Measurements from ENCODE around the gene SMS.
"Not testable (repeated sequence)": the region's sequence is repeated elsewhere in the genome, so short reads cannot be mapped to it uniquely, and the experiment has no call there.

SMS gene

GRCh38 chrX:21940356-21940829 is at the start of gene SMS:
TSS of gene SMS (plus strand) at chrX:21940709. CDS start at chrX:21940825, 116 bp downstream.
- peak; percentile 17 for DNase-seq

DNA sequence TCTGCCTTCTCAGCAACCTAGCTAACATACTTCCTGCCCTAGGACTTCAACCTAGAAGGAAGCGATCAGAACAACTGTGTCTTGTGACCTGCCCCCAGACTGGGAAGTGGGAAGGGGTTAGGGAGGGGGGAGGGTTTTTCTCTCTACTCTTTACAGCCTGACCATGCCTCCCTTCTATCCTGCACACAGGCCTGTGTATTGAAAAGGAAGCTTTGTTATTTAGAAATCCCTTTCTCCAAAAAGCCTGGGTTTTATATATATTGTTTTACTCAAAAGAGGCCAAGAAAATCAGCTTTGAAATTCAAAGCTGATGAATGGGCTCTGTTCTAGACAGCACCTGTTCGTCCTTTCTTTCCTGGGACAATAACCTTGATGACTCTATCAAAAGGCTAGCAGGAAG is 35.2 kb upstream of the SMS start:
- DNase-seq: no peak

DNA sequence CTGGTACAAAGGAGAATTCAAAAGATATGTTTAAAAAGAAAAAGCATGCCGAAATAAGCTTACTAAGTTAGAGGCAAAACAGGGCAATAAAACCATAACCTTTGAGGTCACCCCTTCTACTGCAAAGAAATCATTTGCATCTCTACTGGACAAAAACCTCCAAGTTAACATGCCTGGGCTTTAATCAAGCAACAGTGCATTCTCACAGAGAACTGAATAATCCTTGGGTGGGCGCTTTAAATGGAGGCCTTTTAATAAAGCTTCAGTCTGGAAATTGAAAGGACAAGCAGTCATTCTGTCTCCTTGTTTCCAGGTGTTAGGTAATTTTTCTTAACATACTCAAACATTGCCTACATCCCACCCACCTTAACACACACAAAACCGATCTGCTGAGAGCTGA is 34.6 kb upstream of the SMS start:
- DNase-seq: no peak

DNA sequence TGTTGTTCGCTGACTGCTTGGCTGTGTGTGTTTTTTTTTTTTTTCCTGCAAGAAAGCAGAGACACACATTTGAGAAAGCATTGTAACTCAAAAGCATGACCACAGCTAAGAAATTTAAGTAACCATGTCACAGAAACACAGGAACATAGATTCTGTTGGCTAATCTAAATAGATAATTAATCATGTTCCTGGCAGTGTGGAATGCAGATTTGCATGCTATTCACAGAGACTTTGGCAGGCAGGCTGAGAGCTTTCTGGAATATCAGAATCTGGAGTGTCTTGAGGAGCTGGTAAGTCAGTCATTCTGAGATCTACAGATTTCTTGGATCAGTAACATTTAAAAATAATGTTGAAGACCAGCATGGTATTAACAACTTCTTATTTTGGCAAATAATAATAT is 33.2 kb upstream of the SMS start:
- DNase-seq: no peak

GRCh38 chrX:21911481-21911880 is 29.0 kb upstream of the SMS start:
- no peak for DNase-seq

DNA sequence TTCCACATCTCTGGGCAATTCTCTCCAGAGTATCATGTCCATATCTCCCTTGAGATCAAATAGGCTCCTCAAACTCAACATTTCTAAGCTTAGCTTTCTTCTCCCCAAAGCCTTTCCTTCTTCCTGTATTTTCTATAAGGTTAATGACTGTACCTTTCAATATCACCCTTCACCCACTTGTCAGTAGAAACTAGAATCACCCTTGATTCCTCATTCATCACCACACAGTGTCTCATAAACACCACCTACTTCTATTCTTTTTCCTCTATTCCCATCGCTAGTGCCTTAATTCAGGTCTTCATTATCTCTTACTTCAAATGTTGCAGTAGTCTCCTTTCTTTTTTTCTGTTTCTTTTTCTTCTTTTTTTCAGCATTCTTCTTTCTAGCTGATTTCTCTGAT is 28.3 kb upstream of the SMS start:
- DNase-seq: no peak

DNA sequence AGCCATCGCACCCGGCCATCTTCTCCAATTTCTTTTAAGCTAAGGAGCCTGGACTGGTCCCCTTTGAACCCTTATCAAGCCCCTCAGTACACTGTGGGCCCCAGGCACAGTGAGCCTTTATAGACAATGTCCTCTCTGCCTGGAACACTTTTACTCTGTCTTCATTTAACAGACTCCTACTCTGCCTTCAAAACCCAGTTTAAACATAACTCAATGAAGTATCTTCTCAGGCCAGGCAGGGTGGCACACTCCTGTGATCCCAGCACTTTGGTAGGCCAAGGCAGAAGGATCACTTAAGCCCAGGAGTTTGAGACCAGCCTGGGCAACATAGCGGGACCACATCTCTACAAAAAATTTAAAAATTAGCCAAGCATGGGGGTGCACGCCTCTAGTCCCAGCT is 27.5 kb upstream of the SMS start:
- no peak for DNase-seq

DNA sequence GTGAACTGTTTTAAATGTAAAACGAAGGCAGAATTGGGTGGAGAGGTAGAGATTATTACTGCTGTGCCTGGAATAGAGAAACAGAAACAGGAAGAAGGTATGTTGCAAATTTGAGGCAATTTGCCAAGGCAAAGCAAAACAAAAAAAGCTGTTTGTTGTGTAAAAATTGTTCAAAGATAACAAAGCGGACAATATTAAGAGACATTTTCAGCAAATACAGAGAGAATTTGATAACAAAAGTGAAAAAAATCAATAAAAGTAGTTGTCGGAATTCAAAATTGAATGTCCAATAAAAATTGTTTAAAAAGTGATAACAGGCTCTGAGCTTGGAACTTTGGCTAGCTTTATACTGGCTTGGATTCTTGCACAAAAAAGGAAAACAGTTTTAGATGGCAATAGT is 14.4 kb upstream of the SMS start:
- DNase-seq: no peak

- no peak for DNase-seq
Observed at GRCh38 chrX:21926527-21927278, 13.8 kb upstream of the SMS start.

DNA sequence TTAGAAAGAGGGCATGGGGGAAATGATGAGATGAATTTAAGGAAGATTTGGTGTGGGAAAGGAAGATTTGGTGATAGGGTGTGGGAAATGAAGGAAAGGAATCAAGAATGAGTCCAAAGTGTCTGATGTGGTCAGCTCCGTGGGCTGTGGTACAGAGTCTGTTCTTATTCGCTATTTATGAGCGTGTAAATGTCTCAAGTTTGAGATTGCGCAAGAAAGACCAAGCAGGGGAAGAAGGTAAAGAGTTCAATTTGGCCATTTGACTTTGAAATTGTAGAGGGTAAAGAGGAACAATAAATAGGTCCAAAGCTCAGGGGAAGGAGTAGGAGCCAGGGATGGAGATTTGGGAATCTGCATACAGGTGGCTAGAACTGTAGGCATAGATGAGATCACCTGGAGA is 11.3 kb upstream of the SMS start:
- DNase-seq: no peak

DNA sequence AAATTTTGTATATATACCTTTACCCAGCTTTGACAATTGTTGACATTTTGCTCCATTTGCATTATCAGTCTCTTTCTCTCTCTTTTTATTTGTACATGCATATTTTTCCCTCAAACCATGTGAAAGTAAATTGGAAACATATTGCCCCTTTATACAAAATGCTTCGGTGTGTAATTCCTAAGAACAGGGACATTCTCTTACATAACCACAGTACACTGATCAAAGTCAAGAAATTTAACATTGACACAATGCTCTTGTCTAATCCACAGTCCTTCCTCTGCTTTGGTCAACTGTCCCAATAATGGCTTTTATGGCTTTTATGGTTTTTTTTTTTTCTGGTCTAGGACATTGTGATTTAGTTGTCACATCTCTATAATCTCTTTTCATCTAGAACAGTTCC is 9.5 kb upstream of the SMS start:
- no peak for DNase-seq

DNA sequence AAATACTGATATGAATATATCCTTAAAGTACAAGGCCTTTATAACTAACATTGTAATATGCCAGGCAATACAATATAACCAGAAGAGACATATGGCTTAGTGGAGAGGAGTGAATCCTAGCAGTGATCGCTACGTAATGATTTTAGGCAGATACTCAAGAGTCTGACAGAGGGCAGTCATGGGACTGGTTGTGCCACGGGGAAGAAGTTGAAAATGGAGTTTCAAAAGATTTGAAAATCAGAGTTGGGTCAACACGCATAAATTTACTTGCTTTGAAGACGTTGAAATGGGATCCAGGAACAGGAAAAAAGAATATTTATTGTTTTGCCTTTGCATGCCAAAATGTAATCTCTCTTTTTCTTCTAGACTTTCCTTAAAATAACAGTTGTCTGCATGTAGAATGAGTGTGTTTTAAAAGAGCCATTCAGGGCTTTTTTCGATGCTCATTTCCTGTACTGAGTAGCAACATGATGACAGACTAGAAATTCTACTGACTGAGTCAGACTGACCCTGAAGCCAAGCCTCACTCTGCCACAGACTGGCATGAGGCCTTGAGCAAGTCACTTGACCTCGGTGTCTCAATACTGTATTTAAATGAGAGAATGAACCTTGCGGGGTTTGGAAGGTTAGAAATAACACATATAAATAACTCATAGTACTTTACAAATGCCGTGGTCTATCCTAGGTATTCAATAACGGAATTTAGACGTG is 8.1 kb upstream of the SMS start:
- DNase-seq: no peak

DNA sequence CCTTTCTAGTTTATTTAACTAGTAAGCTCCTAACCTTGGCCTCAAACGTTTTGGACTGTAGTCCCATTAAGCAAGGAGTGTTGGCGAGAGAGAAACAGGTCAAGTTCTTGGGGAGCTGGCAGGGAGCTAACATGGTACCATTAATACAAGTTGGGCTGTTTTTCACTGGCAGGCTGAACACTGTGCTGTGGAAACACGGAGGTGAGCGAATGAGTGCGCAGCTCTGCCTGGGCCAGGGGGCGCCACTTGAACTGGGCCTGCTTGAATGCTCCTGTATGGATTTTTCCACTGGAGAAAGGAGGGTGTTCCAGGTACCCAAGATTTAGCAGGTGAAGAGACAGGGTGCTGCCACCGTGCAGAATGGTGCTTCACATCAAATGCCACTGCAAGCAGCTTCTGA is 7.4 kb upstream of the SMS start:
- no peak for DNase-seq

DNA sequence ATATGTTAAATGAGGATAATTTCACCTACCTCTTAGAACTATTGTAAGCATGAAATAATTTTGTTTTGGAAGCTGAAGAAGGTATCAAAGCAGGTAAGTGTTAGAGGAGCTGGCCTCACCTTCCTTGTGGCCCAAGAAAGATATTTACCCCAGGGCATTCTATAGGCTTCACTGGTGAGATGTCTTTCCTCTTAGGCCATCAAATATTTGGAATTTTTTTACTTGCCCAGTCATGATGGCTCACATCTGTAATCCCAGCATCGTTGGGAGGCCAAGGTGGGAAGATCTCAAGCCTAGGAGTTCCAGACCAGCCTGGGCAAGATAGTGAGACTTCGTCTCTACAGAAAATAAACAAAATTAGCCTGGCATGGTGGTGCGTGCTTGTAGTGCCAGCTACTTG is 6.1 kb upstream of the SMS start:
- DNase-seq: no peak

DNA sequence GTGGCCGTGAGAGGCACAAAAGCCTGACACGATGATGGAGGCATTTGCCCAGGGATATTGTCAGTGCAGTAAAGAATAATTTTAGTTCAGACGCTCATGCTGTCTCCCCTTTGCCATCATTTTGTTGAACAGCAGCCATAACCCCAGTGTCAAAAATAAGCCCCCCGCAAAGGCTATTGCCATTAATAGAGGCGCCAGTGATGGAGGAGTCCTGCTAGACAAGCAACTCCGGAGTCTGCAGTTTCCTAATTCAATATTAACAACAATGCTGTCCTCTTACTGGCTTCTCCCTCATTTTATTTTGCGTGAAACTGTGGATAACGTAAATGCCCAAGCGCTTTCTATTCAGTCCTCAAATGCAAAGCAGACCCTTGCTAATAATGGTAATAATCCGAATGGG is 603 bp upstream of the SMS start:
- DNase-seq: no peak

DNA sequence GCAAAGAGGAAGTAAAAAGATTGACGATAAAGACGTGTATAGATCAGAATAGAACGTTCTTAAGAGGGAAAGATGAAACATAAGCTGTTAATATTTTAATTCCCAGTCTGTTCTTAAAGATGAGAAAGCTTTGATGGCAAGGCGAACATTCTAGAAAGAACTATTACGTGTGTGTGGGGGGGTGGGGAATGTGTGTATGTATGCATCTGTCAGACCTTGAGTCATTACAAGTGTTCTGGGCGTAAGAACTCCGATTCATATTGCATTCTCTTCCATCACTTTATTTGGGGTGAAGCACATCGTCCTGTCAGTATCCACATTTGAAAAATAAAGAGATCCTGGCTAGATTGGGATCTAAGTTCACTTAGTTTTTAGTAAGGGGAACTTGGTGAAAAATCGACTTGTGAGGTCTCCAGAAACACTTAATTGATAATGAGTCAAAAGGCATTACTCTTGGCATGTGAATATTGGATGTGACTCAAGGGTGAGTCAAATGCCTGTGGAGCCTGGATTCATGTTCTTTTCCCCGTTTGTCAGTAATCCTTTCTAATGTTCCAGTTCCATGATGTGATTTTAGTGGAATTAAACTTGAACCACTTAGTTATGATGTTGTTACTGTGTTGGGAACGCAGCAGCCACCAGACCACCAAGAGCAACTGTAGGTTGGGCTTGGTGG is 3.1 kb downstream of the SMS start:
- no peak for DNase-seq

DNA sequence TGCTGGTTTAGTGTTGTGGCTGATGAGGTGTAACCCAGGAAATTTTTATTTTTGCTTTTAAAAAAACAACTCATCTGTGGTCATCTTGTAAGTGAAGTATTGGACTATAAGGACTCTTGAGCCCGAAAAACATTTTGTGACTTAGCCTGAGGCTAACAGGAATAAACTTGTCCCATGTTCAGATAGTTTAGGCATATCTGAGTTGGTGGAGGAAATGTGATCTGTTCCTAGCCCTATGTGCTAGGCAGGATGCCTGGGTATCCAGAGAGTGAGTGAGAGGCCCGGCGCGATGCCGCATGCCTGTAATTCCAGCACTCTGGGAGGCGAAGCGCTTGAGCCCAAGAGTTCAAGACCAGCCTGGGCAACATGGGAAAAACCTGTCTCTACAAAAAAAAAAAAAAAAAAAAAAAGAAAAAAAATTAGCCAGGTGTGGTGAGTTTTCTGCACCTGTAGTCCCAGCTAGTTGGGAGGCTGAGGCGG is 3.7 kb downstream of the SMS start:
- DNase-seq: no peak

DNA sequence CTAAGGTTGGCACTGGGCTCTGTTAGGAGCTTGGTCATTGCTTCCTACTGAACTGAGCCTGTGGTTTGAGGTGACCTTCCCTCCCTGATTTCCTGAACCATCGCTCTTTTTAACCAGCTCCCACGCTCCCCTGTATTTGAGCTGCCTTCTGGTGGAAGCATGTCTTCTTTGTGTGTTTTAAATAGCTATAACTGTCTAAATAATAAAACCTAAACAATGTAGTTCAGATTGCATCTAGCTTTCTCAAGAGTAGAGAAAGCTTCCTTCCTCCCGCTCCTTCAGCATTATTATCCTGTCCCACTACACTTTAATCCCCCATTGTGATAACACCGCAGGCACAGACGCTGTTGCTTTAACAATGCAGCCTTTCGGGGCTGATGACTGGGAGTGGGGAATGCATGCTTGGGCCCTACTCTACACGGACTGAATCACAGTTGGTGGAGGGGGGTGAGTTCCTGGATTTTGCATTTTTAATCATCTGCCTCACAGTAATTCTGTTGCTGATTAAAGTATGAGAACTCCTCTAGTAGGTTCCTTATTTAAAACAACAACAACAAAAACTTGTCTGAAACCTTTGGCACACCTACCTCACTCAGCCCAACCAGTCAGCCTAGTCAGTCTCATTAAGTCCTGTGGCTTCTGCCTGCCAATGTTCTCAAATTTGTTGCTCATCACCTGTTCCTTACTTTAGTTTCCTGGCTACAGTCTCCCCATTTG is 6.6 kb downstream of the SMS start:
- no peak for DNase-seq

- no peak for DNase-seq
Observed at GRCh38 chrX:21947671-21948070, 7.2 kb downstream of the SMS start.

GRCh38 chrX:21948897-21949578 is 8.5 kb downstream of the SMS start:
- no peak for DNase-seq

DNA sequence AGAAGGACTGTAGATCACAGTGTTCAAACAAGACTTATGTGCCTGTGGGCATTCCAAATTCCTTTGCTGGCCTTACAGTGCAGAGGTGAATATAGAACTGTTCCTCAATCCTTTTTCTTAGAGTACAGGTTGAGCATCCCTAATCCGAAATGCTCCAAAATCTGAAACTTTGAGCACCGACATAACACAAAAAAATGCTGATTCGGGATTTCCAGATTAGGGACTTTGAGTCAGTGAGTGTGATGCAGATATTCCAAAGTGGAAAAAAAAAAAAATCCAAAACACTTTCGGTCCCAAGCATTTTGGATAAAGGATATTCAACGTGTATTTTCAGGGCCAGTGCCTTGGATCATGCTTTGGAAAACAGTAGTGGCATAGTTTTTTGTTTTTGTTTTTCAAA is 9.2 kb downstream of the SMS start:
- no peak for DNase-seq

DNA sequence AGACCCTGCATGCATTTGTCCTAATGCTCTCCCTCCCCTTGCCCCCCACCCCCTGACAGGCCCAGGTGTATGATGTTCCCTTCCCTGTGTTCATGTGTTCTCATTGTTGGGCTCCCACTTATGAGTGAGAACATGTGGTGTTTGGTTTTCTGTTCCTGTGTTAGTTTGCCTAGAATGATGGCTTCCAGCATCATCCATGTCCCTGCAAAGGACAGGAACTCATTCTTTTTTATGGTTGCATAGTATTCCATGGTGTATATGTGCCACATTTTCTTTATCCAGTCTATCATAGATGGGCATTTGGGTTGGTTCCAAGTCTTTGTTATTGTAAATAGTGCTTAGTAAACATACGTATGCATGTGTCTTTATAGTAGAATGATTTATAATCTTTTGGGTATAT is 10.0 kb downstream of the SMS start:
- DNase-seq: not testable (repeated sequence)

- no peak for DNase-seq
Observed at GRCh38 chrX:21952624-21953023, 12.1 kb downstream of the SMS start.
